ENCODE results near the gene TSKU. TPM values are rescaled to one million over a fixed set of nuclear protein-coding genes. Genes with fewer than 3 reads are reported as not detected.
"Not testable (repeated sequence)": the region's sequence is repeated elsewhere in the genome, so short reads cannot be mapped to it uniquely, and the experiment has no call there.

The TSKU gene, protein sequence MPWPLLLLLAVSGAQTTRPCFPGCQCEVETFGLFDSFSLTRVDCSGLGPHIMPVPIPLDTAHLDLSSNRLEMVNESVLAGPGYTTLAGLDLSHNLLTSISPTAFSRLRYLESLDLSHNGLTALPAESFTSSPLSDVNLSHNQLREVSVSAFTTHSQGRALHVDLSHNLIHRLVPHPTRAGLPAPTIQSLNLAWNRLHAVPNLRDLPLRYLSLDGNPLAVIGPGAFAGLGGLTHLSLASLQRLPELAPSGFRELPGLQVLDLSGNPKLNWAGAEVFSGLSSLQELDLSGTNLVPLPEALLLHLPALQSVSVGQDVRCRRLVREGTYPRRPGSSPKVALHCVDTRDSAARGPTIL
- total RNA-seq (2013) = 0.08 TPM
- polyA plus RNA-seq = not detected
- polyA minus RNA-seq = 0.28 TPM in 1 of 2 replicates, not detected in the other
- total RNA-seq = 0 to 2.5 (median 0.07) reads per million in 11 experiments

DNA sequence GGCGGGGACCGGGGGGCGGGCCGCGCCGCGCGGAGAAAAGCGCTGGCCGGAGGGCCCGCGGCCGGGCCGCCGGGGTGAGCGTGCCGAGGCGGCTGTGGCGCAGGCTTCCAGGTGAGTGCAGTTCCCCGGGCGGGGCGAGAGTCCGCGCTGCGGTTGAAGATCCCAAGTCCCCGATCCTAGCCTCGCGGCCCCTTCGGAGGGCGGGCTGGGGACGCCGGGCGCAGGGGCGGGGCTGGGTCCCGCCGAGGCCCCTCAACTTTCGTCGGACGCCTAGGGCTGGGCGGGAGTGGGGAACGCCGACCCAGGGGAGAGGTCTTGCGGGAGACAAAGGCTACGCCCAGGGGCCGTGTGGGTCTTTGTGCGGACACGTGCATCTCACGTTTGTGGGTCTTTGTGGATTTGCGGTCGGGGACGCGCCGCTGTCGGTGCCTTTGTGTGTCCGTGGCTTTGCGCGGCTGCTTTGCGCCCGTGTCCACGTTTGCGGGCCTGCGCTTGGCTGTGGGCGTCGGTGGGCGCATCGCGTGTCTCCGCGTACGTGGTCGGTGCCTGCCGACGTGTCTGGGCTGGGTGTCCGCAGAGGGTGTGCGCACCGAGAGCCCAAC is at the start of gene TSKU:
TSKU (plus strand) TSS at position 63 of the 602 bp plus-strand sequence. CDS start 12,261 bp downstream, outside the sequence.
- DNase-seq = no peak
- Histone ChIP-seq H3K79me2 (ENCODE audit: insufficient read depth, low read length) (no peaks in the 10 kb centered on the region), H3K4me1 (ENCODE audit: control insufficient read depth in 1 of 2, insufficient read depth in 2 of 2, low read length in 2 of 2) (peaks cover 15% of the 10 kb centered on the region in 2 donors), H3K27me3 (ENCODE audit: control insufficient read depth in 2 of 2, insufficient read depth in 2 of 2, low read length in 2 of 2) (peaks cover 72 to 92% of the 10 kb centered on the region in 2 donors), H3K4me3 (replicated peaks in 1 of 3; ENCODE audit: low read depth in 2 of 3, low read length in 3 of 3) (peak within 1 kb of the TSS in 2 of 3 experiments; percentile 7 to 69), H4K20me1 (ENCODE audit: insufficient read depth, low read length) (no peaks in the 10 kb centered on the region), H3K27ac (ENCODE audit: low read depth in 1 of 2, low read length in 2 of 2) (no peak within 1 kb of the TSS), H3K36me3 (replicated peaks in 1 of 2; ENCODE audit: control insufficient read depth in 1 of 2, insufficient read depth in 2 of 2, low read length in 2 of 2) (no peaks in the 10 kb centered on the region), H3K4me2 (replicated peaks; ENCODE audit: extremely low read depth, low read length, poor library complexity, severe bottlenecking) (peak within 1 kb of the TSS; percentile 78), H3K9me3 (replicated peaks in 1 of 2; ENCODE audit: control insufficient read depth in 1 of 2, insufficient read depth in 1 of 2, low read length in 2 of 2) (no peaks in the 10 kb centered on the region), H3K9ac (ENCODE audit: insufficient read depth, low read length, poor library complexity, severe bottlenecking) (peak within 1 kb of the TSS; percentile 36), H2AFZ (ENCODE audit: insufficient read depth, low read depth, low read length, poor library complexity, severe bottlenecking) (peak within 1 kb of the TSS; percentile 53)
- peaks cover 0 to 21% (median 3%) of the 10 kb centered on the region in 7 donors for H3K9me3 Mint-ChIP-seq
- peak within 1 kb of the TSS; percentile 64 to 91 for H3K4me3 Mint-ChIP-seq
- H3K27ac Mint-ChIP-seq = peak within 1 kb of the TSS in 1 of 7 donors; percentile 41
- H3K4me1 Mint-ChIP-seq = peaks cover 9% of the 10 kb centered on the region
- H3K36me3 Mint-ChIP-seq = peaks cover 0 to 11% of the 10 kb centered on the region in 2 donors
- H3K27me3 Mint-ChIP-seq (ENCODE audit: low read depth in 3 of 3) = peaks cover 70 to 96% (median 88%) of the 10 kb centered on the region in 3 donors
- intact Hi-C loops (cut with micrococcal nuclease) = no loop called here
- WGBS (ENCODE audit: insufficient coverage) = under 1% methylated on average over 73 of the region's 76 CpGs
- TF ChIP-seq, protein P1, sequence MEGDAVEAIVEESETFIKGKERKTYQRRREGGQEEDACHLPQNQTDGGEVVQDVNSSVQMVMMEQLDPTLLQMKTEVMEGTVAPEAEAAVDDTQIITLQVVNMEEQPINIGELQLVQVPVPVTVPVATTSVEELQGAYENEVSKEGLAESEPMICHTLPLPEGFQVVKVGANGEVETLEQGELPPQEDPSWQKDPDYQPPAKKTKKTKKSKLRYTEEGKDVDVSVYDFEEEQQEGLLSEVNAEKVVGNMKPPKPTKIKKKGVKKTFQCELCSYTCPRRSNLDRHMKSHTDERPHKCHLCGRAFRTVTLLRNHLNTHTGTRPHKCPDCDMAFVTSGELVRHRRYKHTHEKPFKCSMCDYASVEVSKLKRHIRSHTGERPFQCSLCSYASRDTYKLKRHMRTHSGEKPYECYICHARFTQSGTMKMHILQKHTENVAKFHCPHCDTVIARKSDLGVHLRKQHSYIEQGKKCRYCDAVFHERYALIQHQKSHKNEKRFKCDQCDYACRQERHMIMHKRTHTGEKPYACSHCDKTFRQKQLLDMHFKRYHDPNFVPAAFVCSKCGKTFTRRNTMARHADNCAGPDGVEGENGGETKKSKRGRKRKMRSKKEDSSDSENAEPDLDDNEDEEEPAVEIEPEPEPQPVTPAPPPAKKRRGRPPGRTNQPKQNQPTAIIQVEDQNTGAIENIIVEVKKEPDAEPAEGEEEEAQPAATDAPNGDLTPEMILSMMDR (IDR thresholded peaks at IDR 0.05) = no peak

DNA sequence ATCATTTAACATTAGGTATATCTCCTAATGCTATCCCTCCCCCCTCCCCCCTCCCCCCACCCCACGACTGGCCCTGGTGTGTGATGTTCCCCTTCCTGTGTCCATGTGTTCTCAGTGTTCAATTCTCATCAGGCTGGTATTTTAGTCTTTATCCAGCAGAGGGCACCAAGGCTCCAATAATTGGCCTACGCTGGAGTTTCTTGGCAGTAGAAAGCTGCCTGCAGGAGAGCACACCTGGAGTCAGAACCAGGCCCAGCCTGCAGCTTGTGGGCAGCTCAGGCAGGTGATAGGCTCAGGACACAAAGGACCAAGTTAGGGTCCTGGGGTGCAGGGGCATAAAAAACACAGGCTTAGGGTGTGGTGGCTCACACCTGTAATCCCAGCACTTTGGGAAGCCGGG is 49.2 kb upstream of the TSKU start:
- intact Hi-C loops (cut with micrococcal nuclease) = loop anchor here (2.0 to 10.0 kb wide), 4 partner anchors 65 to 183 kb away; no protein-coding TSS in a partner anchor
- H3K27ac ChIP-seq (ENCODE audit: low read depth in 1 of 2, low read length in 2 of 2); H3K4me1 Mint-ChIP-seq; H3K79me2 ChIP-seq (ENCODE audit: insufficient read depth, low read length); H3K9me3 Mint-ChIP-seq; H3K9me3 ChIP-seq (replicated peaks in 1 of 2; ENCODE audit: control insufficient read depth in 1 of 2, insufficient read depth in 1 of 2, low read length in 2 of 2); H3K4me1 ChIP-seq (ENCODE audit: control insufficient read depth in 1 of 2, insufficient read depth in 2 of 2, low read length in 2 of 2); H3K9ac ChIP-seq (ENCODE audit: insufficient read depth, low read length, poor library complexity, severe bottlenecking); H3K36me3 ChIP-seq (replicated peaks in 1 of 2; ENCODE audit: control insufficient read depth in 1 of 2, insufficient read depth in 2 of 2, low read length in 2 of 2); H3K4me3 ChIP-seq (replicated peaks in 1 of 3; ENCODE audit: low read depth in 2 of 3, low read length in 3 of 3); H3K27me3 ChIP-seq (ENCODE audit: control insufficient read depth in 2 of 2, insufficient read depth in 2 of 2, low read length in 2 of 2); H3K36me3 Mint-ChIP-seq; H4K20me1 ChIP-seq (ENCODE audit: insufficient read depth, low read length); H3K27ac Mint-ChIP-seq; H3K4me2 ChIP-seq (replicated peaks; ENCODE audit: extremely low read depth, low read length, poor library complexity, severe bottlenecking); H2AFZ ChIP-seq (ENCODE audit: insufficient read depth, low read depth, low read length, poor library complexity, severe bottlenecking); H3K4me3 Mint-ChIP-seq: not testable (repeated sequence)
- peak; percentile 37 to 62 (median 58) for DNase-seq
- H3K27me3 Mint-ChIP-seq (ENCODE audit: low read depth in 3 of 3) = peaks cover 2 to 12% (median 10%) of the 10 kb centered on the region in 3 donors
- 11% methylated on average over 1 of the region's 3 CpGs for WGBS (ENCODE audit: insufficient coverage)
- TF ChIP-seq, protein P1 (IDR thresholded peaks at IDR 0.05) = peak; percentile 36

Measured in CD14-positive monocyte (primary cell).